HG03378 (cell line): ENCODE results near the gene COX8A.

Experiments
- ATAC-seq: cut with Tn5 transposase; IDR thresholded peaks from one replicate; pipeline ENCODE4 v1.9.1; 2021; ENCODE audit warnings: mild to moderate bottlenecking, moderate library complexity; ENCODE audit not compliant: unreplicated experiment

COX8A gene

GRCh38 chr11:64019106-64020037 is 45.0 kb downstream of the COX8A start:
- no peak for ATAC-seq

- ATAC-seq = no peak
Measured at GRCh38 chr11:64020976-64021756, 46.7 kb downstream of the COX8A start.

GRCh38 chr11:64021757-64022093 is 47.3 kb downstream of the COX8A start:
- no peak for ATAC-seq

- ATAC-seq = no peak
Measured at GRCh38 chr11:64022125-64022784, 47.8 kb downstream of the COX8A start.

GRCh38 chr11:64023712-64024710 is 49.6 kb downstream of the COX8A start:
- no peak for ATAC-seq

GRCh38 chr11:64025205-64025604 is 50.8 kb downstream of the COX8A start:
- ATAC-seq = no peak
